Left ventricle myocardium inferior (tissue), 1 donor: ENCODE measurements around the gene PRDM10. TPM values are rescaled to one million over a fixed set of nuclear protein-coding genes. Genes with fewer than 3 reads are reported as not detected.
A peak's percentile ranks its signal among the peaks of the same experiment; 100 is the strongest.

ENCODE experiments used
- DNase-seq: peaks from one replicate; pipeline ENCODE4 v3.0.0-alpha.2; 2020
- H3K27ac ChIP-seq: fragments of 200-600 bp; replicated peaks from 2 replicates; pipeline ENCODE4 v1.8.0; 2021
- H3K27me3 ChIP-seq: fragments of 200-600 bp; 2 replicates; pipeline ENCODE4 v1.8.0; 2021; ENCODE audit warnings: low read depth
- H3K36me3 ChIP-seq: fragments of 200-600 bp; 2 replicates; pipeline ENCODE4 v1.8.0; 2021
- H3K4me1 ChIP-seq: fragments of 200-600 bp; 2 replicates; pipeline ENCODE4 v1.8.0; 2021
- H3K4me3 ChIP-seq: fragments of 200-600 bp; 2 replicates; pipeline ENCODE4 v1.8.0; 2021; ENCODE audit warnings: mild to moderate bottlenecking, moderate library complexity
- H3K9me3 ChIP-seq: fragments of 200-600 bp; replicated peaks from 2 replicates; pipeline ENCODE4 v1.8.0; 2021
- CTCF ChIP-seq: fragments of 200-600 bp; IDR thresholded peaks from 2 replicates; pipeline ENCODE4 v1.8.0; 2021; ENCODE audit warnings: antibody characterized with exemption, mild to moderate bottlenecking, borderline replicate concordance
- intact Hi-C: fragments of 100-400 bp; cut with micrococcal nuclease; formaldehyde crosslinking; loops from one replicate; pipeline ENCODE4 v1.11.0; 2022
- total RNA-seq: library from RNA; stranded (reverse); fragmentation: NEBNext Ultra II Directional; extraction: Animal tissue kit (Norgen Biotek cat#: 25700); gene quantifications from one replicate; pipeline ENCODE4 v1.2.1, GENCODE V29; 2021
- donor health status: DM: no; HTN: yes; CAD: no; lungs with severe emphysema.

Gene PRDM10
- total RNA-seq, 1 donor from 2014 or later, result 5.4 TPM

- peak; percentile 56 for DNase-seq
- Histone ChIP-seq H3K27me3 (no peaks in the 10 kb centered on the region), H3K27ac (peak overlapping the region; percentile 51), H3K4me1 (peaks cover 24% of the 10 kb centered on the region), H3K4me3 (no peak overlapping the region), H3K9me3 (no peaks in the 10 kb centered on the region), H3K36me3 (peaks cover 55% of the 10 kb centered on the region)
- no peak for TF ChIP-seq CTCF
- intact Hi-C loops, result no loop called here
Observed at GRCh38 chr11:129861702-129862522, 140.7 kb downstream of the PRDM10 start.

- H3K4me3 ChIP-seq, result no peak overlapping the region
- H3K27ac ChIP-seq, result no peak overlapping the region
- H3K27me3 ChIP-seq, result no peaks in the 10 kb centered on the region
- no peak for TF ChIP-seq CTCF
- no peaks in the 10 kb centered on the region for H3K9me3 ChIP-seq
- intact Hi-C loops, result no loop called here
- H3K4me1 ChIP-seq, result peaks cover 15% of the 10 kb centered on the region
- H3K36me3 ChIP-seq, result peaks cover 19% of the 10 kb centered on the region
- no peak for DNase-seq
Observed at GRCh38 chr11:129856036-129856435, 146.6 kb downstream of the PRDM10 start.

GRCh38 chr11:129855086-129855485 lies 147.5 kb downstream of the PRDM10 start:
- no peak for TF ChIP-seq CTCF
- Histone ChIP-seq H3K36me3 (peaks cover 10% of the 10 kb centered on the region), H3K4me3 (no peak overlapping the region), H3K9me3 (no peaks in the 10 kb centered on the region), H3K27me3 (no peaks in the 10 kb centered on the region), H3K27ac (no peak overlapping the region), H3K4me1 (peaks cover 15% of the 10 kb centered on the region)
- no peak for DNase-seq
- intact Hi-C loops, result no loop called here

- no peak for DNase-seq
- Histone ChIP-seq H3K4me1 (peaks cover 15% of the 10 kb centered on the region), H3K36me3 (peaks cover 2% of the 10 kb centered on the region), H3K4me3 (no peak overlapping the region), H3K9me3 (no peaks in the 10 kb centered on the region), H3K27ac (no peak overlapping the region), H3K27me3 (peaks cover 6% of the 10 kb centered on the region)
- intact Hi-C loops, result no loop called here
- no peak for TF ChIP-seq CTCF
Observed at GRCh38 chr11:129854232-129854805, 148.3 kb downstream of the PRDM10 start.

GRCh38 chr11:129853518-129854231 lies 149.0 kb downstream of the PRDM10 start:
- Histone ChIP-seq H3K27ac (no peak overlapping the region), H3K4me3 (no peak overlapping the region), H3K4me1 (peaks cover 15% of the 10 kb centered on the region), H3K9me3 (no peaks in the 10 kb centered on the region), H3K27me3 (peaks cover 8% of the 10 kb centered on the region), H3K36me3 (no peaks in the 10 kb centered on the region)
- TF ChIP-seq CTCF, result no peak
- DNase-seq, result no peak
- intact Hi-C loops, result no loop called here
